Measurements from ENCODE around the gene GYS2.

The GYS2 gene

DNA sequence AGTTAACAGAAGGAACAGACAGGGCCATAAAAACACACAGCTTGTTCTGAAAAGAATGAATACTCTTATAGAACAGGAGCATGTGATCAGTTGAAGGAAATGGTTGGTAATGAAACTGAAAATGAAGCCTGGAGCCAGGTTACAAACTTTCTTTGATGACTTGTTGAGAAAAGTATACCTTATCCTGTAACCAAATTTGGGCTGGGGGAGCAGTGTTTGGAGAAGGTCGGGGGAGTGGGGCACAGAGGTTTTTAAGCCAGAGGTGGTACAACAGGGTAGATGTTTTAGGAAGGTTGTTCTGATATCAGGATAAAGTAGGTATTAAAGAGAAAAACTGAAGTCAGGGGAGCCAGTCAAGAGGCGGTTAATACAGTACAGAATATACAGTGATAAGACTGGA, 94.9 kb downstream of the GYS2 start:
- Histone ChIP-seq H3K56ac (ENCODE audit: low read length) (no peak overlapping the region), H2BK5ac (ENCODE audit: low read length) (no peak overlapping the region), H3K4me2 (ENCODE audit: low read length) (no peak overlapping the region), H3K79me2 (ENCODE audit: control insufficient read depth, insufficient read depth, low read length) (peaks cover 3% of the 10 kb centered on the region), H3K9ac (ENCODE audit: low read length) (no peak overlapping the region), H3K27me3 (ENCODE audit: insufficient read depth, low read length, poor library complexity) (no peaks in the 10 kb centered on the region), H3K79me1 (ENCODE audit: low read length) (no peaks in the 10 kb centered on the region), H3K27ac (ENCODE audit: low read depth, low read length) (no peak overlapping the region), H3K4me3 (ENCODE audit: low read length) (no peak overlapping the region), H2BK120ac (ENCODE audit: low read depth, low read length) (no peak overlapping the region), H2AK5ac (ENCODE audit: low read length) (no peak overlapping the region), H3K36me3 (ENCODE audit: control insufficient read depth, insufficient read depth, low read length) (no peaks in the 10 kb centered on the region), H4K8ac (ENCODE audit: low read depth, low read length) (no peak overlapping the region), H3K18ac (ENCODE audit: low read length) (no peak overlapping the region), H2BK15ac (replicated peaks; ENCODE audit: low read depth) (no peak overlapping the region), H3K4me1 (ENCODE audit: control insufficient read depth, low read depth, low read length) (no peaks in the 10 kb centered on the region), H3K23ac (ENCODE audit: low read length) (no peak overlapping the region), H3K4ac (ENCODE audit: low read depth, low read length) (no peak overlapping the region), H4K5ac (ENCODE audit: low read length) (no peak overlapping the region)
- DNase-seq: no peak
- WGBS (ENCODE audit: extremely low coverage, insufficient coverage, low lambda C conversion rate): no CpG with 5 or more reads among the region's 2 CpGs

DNA sequence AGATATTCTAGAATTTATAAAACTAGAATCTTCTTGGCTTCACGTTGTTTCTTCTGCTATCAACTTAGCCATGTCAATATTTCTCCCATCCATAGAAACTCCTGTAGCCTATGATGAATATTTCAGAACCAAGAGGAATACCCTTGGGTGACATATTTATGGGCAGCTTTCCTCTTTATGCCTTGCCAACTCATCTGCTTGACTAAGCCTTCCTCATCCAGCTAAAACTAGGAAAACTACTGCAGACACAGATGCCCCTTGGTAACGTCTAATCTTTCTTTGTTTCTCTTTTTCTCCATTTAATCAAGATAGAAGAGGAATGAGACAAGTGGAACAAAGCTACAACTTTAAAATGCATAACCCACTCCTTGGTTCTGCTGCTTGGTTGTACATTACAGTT, 96.8 kb downstream of the GYS2 start:
- Histone ChIP-seq H4K8ac (ENCODE audit: low read depth, low read length) (no peak overlapping the region), H3K4ac (ENCODE audit: low read depth, low read length) (no peak overlapping the region), H3K4me3 (ENCODE audit: low read length) (no peak overlapping the region), H3K79me1 (ENCODE audit: low read length) (no peaks in the 10 kb centered on the region), H3K4me2 (ENCODE audit: low read length) (no peak overlapping the region), H2BK120ac (ENCODE audit: low read depth, low read length) (no peak overlapping the region), H3K27ac (ENCODE audit: low read depth, low read length) (no peak overlapping the region), H3K36me3 (ENCODE audit: control insufficient read depth, insufficient read depth, low read length) (no peaks in the 10 kb centered on the region), H2AK5ac (ENCODE audit: low read length) (no peak overlapping the region), H3K18ac (ENCODE audit: low read length) (no peak overlapping the region), H4K5ac (ENCODE audit: low read length) (no peak overlapping the region), H2BK15ac (replicated peaks; ENCODE audit: low read depth) (no peak overlapping the region), H3K56ac (ENCODE audit: low read length) (no peak overlapping the region), H3K27me3 (ENCODE audit: insufficient read depth, low read length, poor library complexity) (no peaks in the 10 kb centered on the region), H3K9ac (ENCODE audit: low read length) (no peak overlapping the region), H2BK5ac (ENCODE audit: low read length) (no peak overlapping the region), H3K4me1 (ENCODE audit: control insufficient read depth, low read depth, low read length) (no peaks in the 10 kb centered on the region), H3K79me2 (ENCODE audit: control insufficient read depth, insufficient read depth, low read length) (peaks cover 19% of the 10 kb centered on the region), H3K23ac (ENCODE audit: low read length) (no peak overlapping the region)
- DNase-seq: no peak
- no CpG with 5 or more reads among the region's 2 CpGs for WGBS (ENCODE audit: extremely low coverage, insufficient coverage, low lambda C conversion rate)

DNA sequence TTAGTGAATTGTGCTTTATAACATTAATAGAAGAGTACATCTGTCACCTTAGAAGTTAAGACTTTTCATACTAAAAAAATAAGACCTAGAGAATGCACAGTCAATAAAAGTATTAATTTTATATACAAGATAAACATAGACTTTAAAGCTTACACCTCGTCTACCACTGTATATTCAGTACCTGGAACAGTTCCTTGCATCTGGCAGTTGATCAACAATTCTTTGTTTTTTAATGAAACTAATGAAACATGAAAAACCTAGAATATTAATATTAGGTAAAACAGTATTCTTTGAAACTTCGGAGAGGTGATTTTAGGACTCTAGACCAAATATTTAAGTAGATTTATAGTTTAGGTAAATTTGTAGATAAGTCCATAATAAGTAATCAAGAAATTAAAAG, 98.8 kb downstream of the GYS2 start:
- no peak overlapping the region for H2BK15ac ChIP-seq (replicated peaks; ENCODE audit: low read depth)
- H3K79me2 ChIP-seq (ENCODE audit: control insufficient read depth, insufficient read depth, low read length): peaks cover 26% of the 10 kb centered on the region
- no peak overlapping the region for H3K4me3 ChIP-seq (ENCODE audit: low read length)
- no peak overlapping the region for H3K27ac ChIP-seq (ENCODE audit: low read depth, low read length)
- no peak overlapping the region for H4K5ac ChIP-seq (ENCODE audit: low read length)
- H3K4me2 ChIP-seq (ENCODE audit: low read length): no peak overlapping the region
- H2BK120ac ChIP-seq (ENCODE audit: low read depth, low read length): no peak overlapping the region
- no peak overlapping the region for H2BK5ac ChIP-seq (ENCODE audit: low read length)
- no peak overlapping the region for H2AK5ac ChIP-seq (ENCODE audit: low read length)
- H3K9ac ChIP-seq (ENCODE audit: low read length): no peak overlapping the region
- H4K8ac ChIP-seq (ENCODE audit: low read depth, low read length): no peak overlapping the region
- H3K4ac ChIP-seq (ENCODE audit: low read depth, low read length): no peak overlapping the region
- no peaks in the 10 kb centered on the region for H3K4me1 ChIP-seq (ENCODE audit: control insufficient read depth, low read depth, low read length)
- no peaks in the 10 kb centered on the region for H3K36me3 ChIP-seq (ENCODE audit: control insufficient read depth, insufficient read depth, low read length)
- H3K79me1 ChIP-seq (ENCODE audit: low read length): peaks cover 2% of the 10 kb centered on the region
- no peak overlapping the region for H3K56ac ChIP-seq (ENCODE audit: low read length)
- H3K18ac ChIP-seq (ENCODE audit: low read length): no peak overlapping the region
- no peak for DNase-seq
- 100% methylated on average over 1 of the region's 2 CpGs for WGBS (ENCODE audit: extremely low coverage, insufficient coverage, low lambda C conversion rate)
- H3K27me3 ChIP-seq (ENCODE audit: insufficient read depth, low read length, poor library complexity): no peaks in the 10 kb centered on the region
- H3K23ac ChIP-seq (ENCODE audit: low read length): no peak overlapping the region

DNA sequence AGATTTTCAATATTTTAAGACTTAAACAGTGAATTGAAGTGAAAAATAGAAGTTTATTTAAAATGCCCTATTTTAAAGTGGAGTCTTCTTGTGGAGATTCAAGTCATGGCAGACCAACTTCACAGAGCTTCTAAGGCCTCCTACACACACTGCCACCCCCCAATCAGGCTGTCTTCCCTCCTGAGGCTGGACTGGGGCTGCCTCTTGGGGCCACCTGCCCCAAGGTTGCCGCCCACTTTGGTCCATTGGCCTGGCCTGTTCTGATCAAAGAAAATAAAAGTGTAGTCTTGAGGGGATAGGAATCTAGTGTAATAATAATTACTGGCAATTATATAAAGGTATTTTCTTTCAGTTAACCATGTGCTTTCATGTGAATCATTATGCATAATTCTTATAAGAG, 101.8 kb downstream of the GYS2 start:
- Histone ChIP-seq H4K5ac (ENCODE audit: low read length) (no peak overlapping the region), H3K36me3 (ENCODE audit: control insufficient read depth, insufficient read depth, low read length) (no peaks in the 10 kb centered on the region), H3K4ac (ENCODE audit: low read depth, low read length) (no peak overlapping the region), H3K79me1 (ENCODE audit: low read length) (peaks cover 9% of the 10 kb centered on the region), H3K18ac (ENCODE audit: low read length) (no peak overlapping the region), H2AK5ac (ENCODE audit: low read length) (no peak overlapping the region), H3K56ac (ENCODE audit: low read length) (peak overlapping the region; percentile 19), H3K4me2 (ENCODE audit: low read length) (no peak overlapping the region), H2BK15ac (replicated peaks; ENCODE audit: low read depth) (no peak overlapping the region), H3K23ac (ENCODE audit: low read length) (no peak overlapping the region), H2BK120ac (ENCODE audit: low read depth, low read length) (no peak overlapping the region), H3K9ac (ENCODE audit: low read length) (no peak overlapping the region), H3K4me1 (ENCODE audit: control insufficient read depth, low read depth, low read length) (peaks cover 2% of the 10 kb centered on the region), H3K4me3 (ENCODE audit: low read length) (no peak overlapping the region), H3K79me2 (ENCODE audit: control insufficient read depth, insufficient read depth, low read length) (peaks cover 29% of the 10 kb centered on the region), H2BK5ac (ENCODE audit: low read length) (no peak overlapping the region), H3K27me3 (ENCODE audit: insufficient read depth, low read length, poor library complexity) (no peaks in the 10 kb centered on the region), H4K8ac (ENCODE audit: low read depth, low read length) (no peak overlapping the region), H3K27ac (ENCODE audit: low read depth, low read length) (no peak overlapping the region)
- WGBS (ENCODE audit: extremely low coverage, insufficient coverage, low lambda C conversion rate): no CpG with 5 or more reads among the region's 1 CpG
- no peak for DNase-seq

DNA sequence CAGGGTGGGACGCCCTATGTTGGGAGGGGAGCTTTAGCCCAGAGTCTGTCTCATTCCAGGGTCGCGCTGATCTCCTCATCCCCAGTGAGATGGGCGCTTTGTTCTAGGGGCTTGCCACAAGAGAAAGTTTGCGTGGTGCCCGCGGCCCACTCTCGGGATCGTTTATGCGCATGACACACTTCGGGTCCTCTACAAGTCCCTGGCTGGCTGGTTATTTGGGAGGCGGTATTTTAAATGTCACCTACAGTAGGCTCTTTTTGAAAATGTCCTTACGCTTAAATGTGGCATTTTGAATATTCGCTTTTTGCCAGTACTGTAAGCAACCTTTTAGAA, 102.5 kb downstream of the GYS2 start:
- Histone ChIP-seq H3K27me3 (ENCODE audit: insufficient read depth, low read length, poor library complexity) (no peaks in the 10 kb centered on the region), H2BK15ac (replicated peaks; ENCODE audit: low read depth) (no peak overlapping the region), H3K79me2 (ENCODE audit: control insufficient read depth, insufficient read depth, low read length) (peaks cover 29% of the 10 kb centered on the region), H3K27ac (ENCODE audit: low read depth, low read length) (no peak overlapping the region), H4K8ac (ENCODE audit: low read depth, low read length) (no peak overlapping the region), H3K9ac (ENCODE audit: low read length) (peak overlapping the region; percentile 87), H2BK5ac (ENCODE audit: low read length) (no peak overlapping the region), H3K79me1 (ENCODE audit: low read length) (peaks cover 9% of the 10 kb centered on the region), H4K5ac (ENCODE audit: low read length) (no peak overlapping the region), H2AK5ac (ENCODE audit: low read length) (no peak overlapping the region), H3K23ac (ENCODE audit: low read length) (no peak overlapping the region), H3K56ac (ENCODE audit: low read length) (peak overlapping the region; percentile 92), H3K4me1 (ENCODE audit: control insufficient read depth, low read depth, low read length) (peaks cover 2% of the 10 kb centered on the region), H3K4me3 (ENCODE audit: low read length) (peak overlapping the region; percentile 87), H3K18ac (ENCODE audit: low read length) (peak overlapping the region; percentile 72), H3K4ac (ENCODE audit: low read depth, low read length) (peak overlapping the region; percentile 38), H3K4me2 (ENCODE audit: low read length) (peak overlapping the region; percentile 66), H2BK120ac (ENCODE audit: low read depth, low read length) (no peak overlapping the region), H3K36me3 (ENCODE audit: control insufficient read depth, insufficient read depth, low read length) (no peaks in the 10 kb centered on the region)
- WGBS (ENCODE audit: extremely low coverage, insufficient coverage, low lambda C conversion rate): no CpG with 5 or more reads among the region's 14 CpGs
- no peak for DNase-seq

Measured in mesendoderm (in vitro differentiated cells).